ENCODE data around the gene IL18RAP.

IL18RAP gene

GRCh38 chr2:102392942-102393341, 30.0 kb upstream of the IL18RAP start:
- no peak for TF ChIP-seq EZH2 (IDR thresholded peaks at IDR 0.05; ENCODE audit: borderline replicate concordance, low read length)
- no peak for TF ChIP-seq CTCF (IDR thresholded peaks at IDR 0.05; ENCODE audit: low read length)
- Histone ChIP-seq H3K36me3 (ENCODE audit: insufficient read depth, low read length) (no peaks in the 10 kb centered on the region), H3K27ac (ENCODE audit: low read depth, low read length, poor library complexity, severe bottlenecking) (no peak overlapping the region), H3K9ac (ENCODE audit: low read length) (no peak overlapping the region), H2AFZ (ENCODE audit: low read length) (no peak overlapping the region), H3K4me1 (ENCODE audit: insufficient read depth, low read length, severe bottlenecking) (no peaks in the 10 kb centered on the region), H3K9me2 (ENCODE audit: low read depth, low read length) (no peaks in the 10 kb centered on the region), H3K79me2 (ENCODE audit: insufficient read depth, low read length) (no peaks in the 10 kb centered on the region), H3K4me3 (ENCODE audit: low read depth, low read length, poor library complexity, severe bottlenecking) (no peak overlapping the region), H3K4me2 (ENCODE audit: low read length) (no peak overlapping the region), H3K27me3 (ENCODE audit: insufficient read depth, low read length) (no peaks in the 10 kb centered on the region), H3K9me3 (ENCODE audit: low read length) (no peaks in the 10 kb centered on the region), H4K20me1 (ENCODE audit: insufficient read depth, low read length) (no peaks in the 10 kb centered on the region), H3F3A (ENCODE audit: insufficient read depth, low read length) (no peaks in the 10 kb centered on the region)

DNA sequence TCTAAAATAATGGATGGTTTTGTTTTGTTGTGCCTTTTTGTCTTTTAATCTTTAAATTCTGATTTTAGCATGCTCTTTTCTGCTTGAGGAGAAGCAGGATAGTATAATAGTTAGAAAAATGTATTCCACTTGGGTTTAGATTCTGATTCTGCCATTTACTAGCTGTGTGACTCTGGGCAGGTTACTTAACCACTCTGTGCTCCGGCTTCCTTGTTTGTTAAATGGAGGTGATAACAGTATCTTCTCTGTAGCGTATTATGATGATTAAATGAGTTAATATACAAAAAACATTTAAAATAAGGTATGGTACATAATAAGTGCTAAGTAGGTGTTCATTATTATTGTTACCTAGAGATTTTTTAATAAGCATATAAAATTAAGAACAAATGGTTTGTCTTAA, 26.9 kb upstream of the IL18RAP start:
- Histone ChIP-seq H3K4me3 (ENCODE audit: low read depth, low read length, poor library complexity, severe bottlenecking) (no peak overlapping the region), H3K9me3 (ENCODE audit: low read length) (no peaks in the 10 kb centered on the region), H3K27me3 (ENCODE audit: insufficient read depth, low read length) (no peaks in the 10 kb centered on the region), H2AFZ (ENCODE audit: low read length) (no peak overlapping the region), H3K9me2 (ENCODE audit: low read depth, low read length) (no peaks in the 10 kb centered on the region), H3F3A (ENCODE audit: insufficient read depth, low read length) (no peaks in the 10 kb centered on the region), H3K4me2 (ENCODE audit: low read length) (no peak overlapping the region), H4K20me1 (ENCODE audit: insufficient read depth, low read length) (no peaks in the 10 kb centered on the region), H3K79me2 (ENCODE audit: insufficient read depth, low read length) (no peaks in the 10 kb centered on the region), H3K27ac (ENCODE audit: low read depth, low read length, poor library complexity, severe bottlenecking) (no peak overlapping the region), H3K4me1 (ENCODE audit: insufficient read depth, low read length, severe bottlenecking) (no peaks in the 10 kb centered on the region), H3K36me3 (ENCODE audit: insufficient read depth, low read length) (no peaks in the 10 kb centered on the region), H3K9ac (ENCODE audit: low read length) (no peak overlapping the region)
- TF ChIP-seq EZH2 (IDR thresholded peaks at IDR 0.05; ENCODE audit: borderline replicate concordance, low read length) (no peak), CTCF (IDR thresholded peaks at IDR 0.05; ENCODE audit: low read length) (no peak)

DNA sequence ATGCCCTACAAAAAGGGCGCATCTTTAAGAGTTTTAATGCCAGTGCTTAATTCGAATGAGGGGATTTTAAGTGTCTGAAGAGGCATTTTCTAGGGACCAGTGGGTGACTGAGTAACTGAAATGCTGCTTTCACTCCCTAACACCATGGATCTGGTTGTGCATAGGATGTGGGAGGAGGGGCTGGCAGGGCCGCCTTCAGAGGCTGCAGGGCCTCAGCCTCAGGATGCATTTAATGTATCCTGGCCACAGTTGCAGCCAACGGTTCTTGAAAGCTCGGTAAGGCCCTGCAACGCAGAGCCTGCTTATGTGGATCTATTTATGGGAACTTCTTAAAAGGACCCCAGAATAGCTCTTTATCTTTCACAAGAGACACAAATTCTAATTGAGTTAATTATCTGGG, 25.8 kb upstream of the IL18RAP start:
- TF ChIP-seq CTCF (IDR thresholded peaks at IDR 0.05; ENCODE audit: low read length), result no peak
- no peak overlapping the region for H3K4me3 ChIP-seq (ENCODE audit: low read depth, low read length, poor library complexity, severe bottlenecking)
- no peaks in the 10 kb centered on the region for H3K9me2 ChIP-seq (ENCODE audit: low read depth, low read length)
- H4K20me1 ChIP-seq (ENCODE audit: insufficient read depth, low read length), result no peaks in the 10 kb centered on the region
- H3K36me3 ChIP-seq (ENCODE audit: insufficient read depth, low read length), result no peaks in the 10 kb centered on the region
- no peak overlapping the region for H3K9ac ChIP-seq (ENCODE audit: low read length)
- no peak overlapping the region for H3K4me2 ChIP-seq (ENCODE audit: low read length)
- no peaks in the 10 kb centered on the region for H3K9me3 ChIP-seq (ENCODE audit: low read length)
- H3K27me3 ChIP-seq (ENCODE audit: insufficient read depth, low read length), result no peaks in the 10 kb centered on the region
- no peaks in the 10 kb centered on the region for H3F3A ChIP-seq (ENCODE audit: insufficient read depth, low read length)
- no peaks in the 10 kb centered on the region for H3K79me2 ChIP-seq (ENCODE audit: insufficient read depth, low read length)
- H2AFZ ChIP-seq (ENCODE audit: low read length), result no peak overlapping the region
- no peak overlapping the region for H3K27ac ChIP-seq (ENCODE audit: low read depth, low read length, poor library complexity, severe bottlenecking)
- no peaks in the 10 kb centered on the region for H3K4me1 ChIP-seq (ENCODE audit: insufficient read depth, low read length, severe bottlenecking)

All from OCI-LY1 (cell line).